Renal pelvis (tissue), 4 donors: ENCODE measurements around the gene CAPN5. TPM values are rescaled to one million over a fixed set of nuclear protein-coding genes. Genes with fewer than 3 reads are reported as not detected.
A peak's percentile ranks its signal among the peaks of the same experiment; 100 is the strongest.

Source experiments
- DNase-seq: peaks from one replicate; pipeline ENCODE4 v3.0.0-alpha.2; 2013
- polyA plus RNA-seq, 3 donors: library from polyadenylated mRNA; unstranded; fragments of 120-200 nt; gene quantifications; one replicate each; pipeline ENCODE4 v1.2.1, GENCODE V29; 2013; ENCODE audit not compliant: insufficient read length in 3 of 3

The CAPN5 gene
- polyA plus RNA-seq, 3 donors, result 30.0 to 34.0 (median 30.5) TPM

- DNase-seq, result no peak
These were observed 100.4 kb downstream of the CAPN5 start for GRCh38 chr11:77167111-77167626.

- DNase-seq, result no peak
These were observed 101.0 kb downstream of the CAPN5 start for GRCh38 chr11:77167791-77168190.

GRCh38 chr11:77170107-77170506 lies 103.3 kb downstream of the CAPN5 start:
- peak; percentile 15 for DNase-seq

GRCh38 chr11:77171254-77171653 lies 104.5 kb downstream of the CAPN5 start:
- DNase-seq, result no peak

- peak; percentile 19 for DNase-seq
These were observed 105.3 kb downstream of the CAPN5 start for GRCh38 chr11:77171885-77172665.

GRCh38 chr11:77172666-77172982 lies 105.9 kb downstream of the CAPN5 start:
- DNase-seq, result no peak

- DNase-seq, result no peak
These were observed 106.7 kb downstream of the CAPN5 start for GRCh38 chr11:77173494-77173893.

GRCh38 chr11:77174559-77174958 lies 107.8 kb downstream of the CAPN5 start:
- no peak for DNase-seq

- no peak for DNase-seq
These were observed 108.5 kb downstream of the CAPN5 start for GRCh38 chr11:77175021-77175842.

Other genes starting within 250 kb of the CAPN5 start
- gene ACER3, start 206.1 kb upstream of the CAPN5 start, polyA plus RNA-seq, result 10 to 100 TPM; 12.7 to 18.3 (median 14.7) TPM
- gene B3GNT6, start 32.6 kb upstream of the CAPN5 start, polyA plus RNA-seq, result under 1 TPM in 1 of 3 donors, not detected in 2; 0.03 TPM
- gene OMP, start 35.9 kb downstream of the CAPN5 start, polyA plus RNA-seq, result 1 to 10 TPM in 1 of 3 donors, under 1 TPM in 2; 0.17 to 1.1 (median 0.36) TPM
- gene MYO7A, start 61.3 kb downstream of the CAPN5 start, polyA plus RNA-seq, result 1 to 10 TPM; 2.9 to 4.0 (median 3.3) TPM
- gene GDPD4, start 234.7 kb downstream of the CAPN5 start, polyA plus RNA-seq, result 1 to 10 TPM in 1 of 3 donors, under 1 TPM in 1, not detected in 1; 0.27 to 1.4 TPM